Vagina (tissue), 2 donors: Measurements from ENCODE around the gene PRDM5.

ENCODE experiments used
- CTCF ChIP-seq, 3 experiments: fragments of 450-650 bp in 2 of 3; fragments of 200-600 bp in 1 of 3; sonication (generic) in 1 of 3; IDR thresholded peaks; one replicate each; pipeline ENCODE4 v1.5.1; 2017 to 2019; ENCODE audit warnings: antibody characterized with exemption in 3 of 3, mild to moderate bottlenecking in 2 of 3, moderate library complexity in 2 of 3
- POLR2A ChIP-seq, 2 donors: fragments of 450-650 bp; IDR thresholded peaks; one replicate each; pipeline ENCODE4 v1.6.1; 2017; ENCODE audit warnings: antibody characterized with exemption in 2 of 2, mild to moderate bottlenecking in 2 of 2, moderate library complexity in 2 of 2

- no peak for TF ChIP-seq CTCF (IDR thresholded peaks at IDR 0.05)
- TF ChIP-seq POLR2A (IDR thresholded peaks at IDR 0.05), result no peak
Observed at GRCh38 chr4:120839334-120839973, 83.1 kb downstream of the PRDM5 start.
